ENCODE data around the gene COX4I1. TPM values are rescaled to one million over a fixed set of nuclear protein-coding genes. Genes with fewer than 3 reads are reported as not detected.

Gene COX4I1
- total RNA-seq, 1 experiment from 2014 or later: 506 TPM

GRCh38 chr16:85793662-85794298, 5.7 kb upstream of the COX4I1 start:
- peaks cover 5% of the 10 kb centered on the region for H3K23me2 ChIP-seq (ENCODE audit: insufficient read length, low read depth, low read length, poor library complexity, severe bottlenecking)
- Mint-ChIP-seq H3K27ac (no peak overlapping the region), H3K27me3 (ENCODE audit: low read depth) (no peaks in the 10 kb centered on the region), H3K4me1 (peaks cover 9 to 14% of the 10 kb centered on the region in 2 experiments), H3K36me3 (ENCODE audit: insufficient read depth in 1 of 3, low read depth in 3 of 3) (peaks cover 47 to 75% (median 65%) of the 10 kb centered on the region in 3 experiments), H3K4me3 (no peak overlapping the region), H3K9me3 (peaks cover 0 to 3% of the 10 kb centered on the region in 2 experiments; a peak in 1 of 5 replicates)
- H3K18ac ChIP-seq (ENCODE audit: insufficient read length, low read depth, low read length): no peak overlapping the region
- DNase-seq: no peak
- H4K91ac ChIP-seq (ENCODE audit: insufficient read length, low read depth, low read length): no peak overlapping the region
- no peak overlapping the region for H3T11ph ChIP-seq (ENCODE audit: low read length)
- no peaks in the 10 kb centered on the region for H3K9me3 ChIP-seq (ENCODE audit: control insufficient read depth, low read depth, low read length)
- no peak overlapping the region for H3K23ac ChIP-seq (ENCODE audit: insufficient read length, low read depth, low read length)
- no peak for TF ChIP-seq CTCF (conservative IDR thresholded peaks at IDR 0.05)
- H3K56ac ChIP-seq (ENCODE audit: insufficient read length, low read depth, low read length): no peak overlapping the region
- H3K4ac ChIP-seq (ENCODE audit: low read depth, low read length): no peak overlapping the region
- H3K27ac ChIP-seq (ENCODE audit: insufficient read length, low read depth, low read length): no peak overlapping the region
- H3K14ac ChIP-seq (ENCODE audit: insufficient read depth, low read length): no peak overlapping the region
- no peak overlapping the region for H2BK12ac ChIP-seq (ENCODE audit: insufficient read length, low read depth, low read length)
- no peak overlapping the region for H4K5ac ChIP-seq (ENCODE audit: insufficient read length, low read depth, low read length)
- no peak overlapping the region for H2AK5ac ChIP-seq (ENCODE audit: insufficient read length, low read length)
- H3K27me3 ChIP-seq (ENCODE audit: insufficient read depth, low read length): no peaks in the 10 kb centered on the region
- peaks cover 33% of the 10 kb centered on the region for H3K79me2 ChIP-seq (ENCODE audit: insufficient read depth, low read length)
- no peak overlapping the region for H2BK15ac ChIP-seq (ENCODE audit: low read depth, low read length)
- no peak overlapping the region for H2AFZ ChIP-seq (ENCODE audit: low read length)
- no peak overlapping the region for H3K9ac ChIP-seq (ENCODE audit: extremely low read depth, insufficient read length, low read length)
- no CpG with 5 or more reads among the region's 5 CpGs for WGBS (ENCODE audit: extremely low coverage, insufficient read length, low lambda C conversion rate)
- no peak overlapping the region for H2BK120ac ChIP-seq (ENCODE audit: low read depth, low read length, poor library complexity, severe bottlenecking)
- no peak overlapping the region for H2BK5ac ChIP-seq (ENCODE audit: insufficient read length, low read length)
- no peak overlapping the region for H3K4me2 ChIP-seq (ENCODE audit: insufficient read depth, insufficient read length, low read length)
- H3K4me1 ChIP-seq (ENCODE audit: insufficient read depth, low read length): no peaks in the 10 kb centered on the region
- no peak overlapping the region for H4K8ac ChIP-seq (replicated peaks; ENCODE audit: insufficient read length, low read depth, low read length)
- peaks cover 3% of the 10 kb centered on the region for H4K20me1 ChIP-seq (ENCODE audit: control insufficient read depth, insufficient read depth, insufficient read length)
- no peak overlapping the region for H2BK20ac ChIP-seq (ENCODE audit: low read depth, low read length, poor library complexity, severe bottlenecking)
- peaks cover 18% of the 10 kb centered on the region for H3K79me1 ChIP-seq (ENCODE audit: insufficient read depth, low read depth, low read length, poor library complexity, severe bottlenecking)

Measured in H9 (cell line).